Measurements from ENCODE around the gene CD99.

CD99 gene

GRCh38 chrX:2685886-2686285 lies 5.2 kb upstream of the CD99 start:
- no peak overlapping the region for H3K4me2 ChIP-seq (ENCODE audit: low read length)
- H3K4me1 ChIP-seq = no peaks in the 10 kb centered on the region
- H2AFZ ChIP-seq = no peak overlapping the region
- H3K36me3 ChIP-seq (ENCODE audit: control insufficient read depth, insufficient read depth, low read length) = no peaks in the 10 kb centered on the region
- H3K27me3 ChIP-seq (ENCODE audit: control insufficient read depth, insufficient read depth, low read length) = no peaks in the 10 kb centered on the region
- no peak for TF ChIP-seq CTCF (IDR thresholded peaks at IDR 0.05)
- H3K4me3 ChIP-seq (ENCODE audit: low read depth, low read length) = no peak overlapping the region
- no peaks in the 10 kb centered on the region for H3K9me3 ChIP-seq (ENCODE audit: control insufficient read depth, low read length)
- no peak overlapping the region for H3K27ac ChIP-seq
- H3K9ac ChIP-seq = no peak overlapping the region
- H3K79me2 ChIP-seq = no peaks in the 10 kb centered on the region

GRCh38 chrX:2689773-2690666 lies 1.1 kb upstream of the CD99 start:
- H3K36me3 ChIP-seq (ENCODE audit: control insufficient read depth, insufficient read depth, low read length) = no peaks in the 10 kb centered on the region
- H3K4me1 ChIP-seq = no peaks in the 10 kb centered on the region
- no peaks in the 10 kb centered on the region for H3K9me3 ChIP-seq (ENCODE audit: control insufficient read depth, low read length)
- H3K27me3 ChIP-seq (ENCODE audit: control insufficient read depth, insufficient read depth, low read length) = no peaks in the 10 kb centered on the region
- no peak for TF ChIP-seq CTCF (IDR thresholded peaks at IDR 0.05)
- H3K9ac ChIP-seq = no peak overlapping the region
- H2AFZ ChIP-seq = peak overlapping the region; percentile 72
- H3K4me3 ChIP-seq (ENCODE audit: low read depth, low read length) = no peak overlapping the region
- H3K27ac ChIP-seq = no peak overlapping the region
- H3K79me2 ChIP-seq = peaks cover 2% of the 10 kb centered on the region
- H3K4me2 ChIP-seq (ENCODE audit: low read length) = peak overlapping the region; percentile 93

- H3K4me3 ChIP-seq (ENCODE audit: low read depth, low read length) = peak overlapping the region; percentile 81
- H3K27ac ChIP-seq = peak overlapping the region; percentile 54
- no peaks in the 10 kb centered on the region for H3K4me1 ChIP-seq
These were observed 587 bp downstream of the CD99 start for GRCh38 chrX:2691543-2692220.

GRCh38 chrX:2692221-2693112 lies 1.4 kb downstream of the CD99 start:
- TF ChIP-seq CTCF (IDR thresholded peaks at IDR 0.05) = no peak
- peak overlapping the region; percentile 81 for H3K4me3 ChIP-seq (ENCODE audit: low read depth, low read length)
- H2AFZ ChIP-seq = peak overlapping the region; percentile 72
- H3K9me3 ChIP-seq (ENCODE audit: control insufficient read depth, low read length) = no peaks in the 10 kb centered on the region
- H3K4me1 ChIP-seq = no peaks in the 10 kb centered on the region
- H3K27ac ChIP-seq = peak overlapping the region; percentile 54
- H3K36me3 ChIP-seq (ENCODE audit: control insufficient read depth, insufficient read depth, low read length) = no peaks in the 10 kb centered on the region
- peak overlapping the region; percentile 93 for H3K4me2 ChIP-seq (ENCODE audit: low read length)
- H3K27me3 ChIP-seq (ENCODE audit: control insufficient read depth, insufficient read depth, low read length) = no peaks in the 10 kb centered on the region
- no peak overlapping the region for H3K9ac ChIP-seq
- H3K79me2 ChIP-seq = peaks cover 4% of the 10 kb centered on the region

More at GRCh38 chrX:2691543-2692220, 587 bp downstream of the CD99 start:
- Histone ChIP-seq H3K9me3 (ENCODE audit: control insufficient read depth, low read length) (no peaks in the 10 kb centered on the region), H3K79me2 (peaks cover 4% of the 10 kb centered on the region), H3K4me2 (ENCODE audit: low read length) (peak overlapping the region; percentile 93), H2AFZ (peak overlapping the region; percentile 72), H3K27me3 (ENCODE audit: control insufficient read depth, insufficient read depth, low read length) (no peaks in the 10 kb centered on the region), H3K9ac (peak overlapping the region; percentile 53), H3K36me3 (ENCODE audit: control insufficient read depth, insufficient read depth, low read length) (no peaks in the 10 kb centered on the region)
- TF ChIP-seq CTCF (IDR thresholded peaks at IDR 0.05) = no peak
